ENCODE results near the gene TOM1L2. TPM values are rescaled to one million over a fixed set of nuclear protein-coding genes. Genes with fewer than 3 reads are reported as not detected.

The TOM1L2 gene
- total and polyA plus RNA-seq, 12 donors, result 46.4 to 331 (median 273) TPM

DNA sequence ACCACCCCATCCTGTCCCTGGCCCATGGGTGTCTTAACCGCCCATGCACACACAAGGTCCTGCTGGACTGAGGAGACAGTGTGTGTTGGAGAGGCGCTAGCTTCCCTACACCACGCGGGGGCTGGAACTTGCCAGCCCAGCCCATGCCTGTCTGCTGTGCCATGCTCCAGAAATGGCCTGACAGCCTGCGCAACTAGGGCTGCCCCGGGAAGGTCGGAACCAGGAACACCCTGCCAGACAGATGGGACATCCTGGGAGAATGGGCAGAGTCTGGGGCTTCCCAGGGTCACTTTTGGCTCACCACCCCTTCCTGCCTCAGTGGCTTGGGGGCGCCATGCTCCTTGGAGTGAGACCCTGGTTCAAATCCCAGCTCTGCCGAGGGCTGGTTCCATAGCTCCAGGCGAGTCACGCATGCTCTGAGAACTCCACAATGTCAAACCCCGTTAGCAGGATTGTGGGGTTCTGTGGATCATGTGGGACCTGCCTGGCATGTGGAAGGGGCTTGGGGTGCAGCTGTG, 171.6 kb downstream of the TOM1L2 start:
- DNase-seq, result no peak
- ATAC-seq, result peak in 5 of 8 donors; percentile 13 to 50 (median 23)
- Histone ChIP-seq H3K27me3 (no peaks in the 10 kb centered on the region), H3K4me3 (no peak overlapping the region), H3K9me3 (no peaks in the 10 kb centered on the region), H3K27ac (peak overlapping the region in 1 of 10 donors; percentile 5), H3K4me1 (peaks cover 0 to 29% (median 8%) of the 10 kb centered on the region in 9 donors), H3K36me3 (peaks cover 0 to 69% (median 12%) of the 10 kb centered on the region in 9 donors)
- intact Hi-C loops (cut with DNase I), result no loop called here
- WGBS, 2 donors, result 88 to 89% methylated on average over 12 of the region's 12 CpGs
- TF ChIP-seq, protein P1, sequence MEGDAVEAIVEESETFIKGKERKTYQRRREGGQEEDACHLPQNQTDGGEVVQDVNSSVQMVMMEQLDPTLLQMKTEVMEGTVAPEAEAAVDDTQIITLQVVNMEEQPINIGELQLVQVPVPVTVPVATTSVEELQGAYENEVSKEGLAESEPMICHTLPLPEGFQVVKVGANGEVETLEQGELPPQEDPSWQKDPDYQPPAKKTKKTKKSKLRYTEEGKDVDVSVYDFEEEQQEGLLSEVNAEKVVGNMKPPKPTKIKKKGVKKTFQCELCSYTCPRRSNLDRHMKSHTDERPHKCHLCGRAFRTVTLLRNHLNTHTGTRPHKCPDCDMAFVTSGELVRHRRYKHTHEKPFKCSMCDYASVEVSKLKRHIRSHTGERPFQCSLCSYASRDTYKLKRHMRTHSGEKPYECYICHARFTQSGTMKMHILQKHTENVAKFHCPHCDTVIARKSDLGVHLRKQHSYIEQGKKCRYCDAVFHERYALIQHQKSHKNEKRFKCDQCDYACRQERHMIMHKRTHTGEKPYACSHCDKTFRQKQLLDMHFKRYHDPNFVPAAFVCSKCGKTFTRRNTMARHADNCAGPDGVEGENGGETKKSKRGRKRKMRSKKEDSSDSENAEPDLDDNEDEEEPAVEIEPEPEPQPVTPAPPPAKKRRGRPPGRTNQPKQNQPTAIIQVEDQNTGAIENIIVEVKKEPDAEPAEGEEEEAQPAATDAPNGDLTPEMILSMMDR (IDR thresholded peaks at IDR 0.05), result no peak

DNA sequence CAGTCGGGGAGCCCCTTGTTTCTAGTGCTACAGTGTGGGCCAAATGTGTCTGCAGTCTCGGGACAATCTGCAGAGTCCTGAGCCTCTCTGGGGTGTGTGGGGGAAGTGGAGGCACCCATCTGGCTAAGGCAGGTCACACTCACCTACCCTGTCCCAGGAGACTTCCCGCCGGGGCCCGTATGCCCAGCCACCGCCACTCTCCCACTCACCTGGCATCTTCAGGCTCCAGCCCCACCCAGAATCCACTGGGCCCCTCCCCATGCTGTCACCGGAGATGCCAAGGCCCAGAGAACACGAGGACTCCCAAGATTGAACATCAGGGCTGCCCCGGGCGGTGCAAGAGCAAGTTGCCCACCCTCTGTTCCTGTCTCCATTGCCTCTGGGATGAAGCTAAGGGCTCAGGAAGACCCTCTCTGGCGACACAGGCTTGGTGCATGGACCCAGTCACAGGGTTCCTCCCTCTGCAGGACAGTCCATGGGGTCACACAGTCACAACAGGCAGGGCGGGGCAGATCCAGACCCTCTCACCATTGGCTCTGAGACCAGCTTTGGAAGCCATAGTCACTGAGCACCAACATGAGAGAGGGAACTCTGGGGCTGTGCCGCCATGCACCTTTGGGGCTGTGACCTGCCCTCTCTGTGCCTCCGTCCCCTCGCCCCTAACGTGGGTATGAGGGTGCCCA, 173.5 kb downstream of the TOM1L2 start:
- DNase-seq (no peak), ATAC-seq (no peak)
- Histone ChIP-seq H3K27me3 (no peaks in the 10 kb centered on the region), H3K4me3 (no peak overlapping the region), H3K27ac (no peak overlapping the region), H3K4me1 (peaks cover 0 to 33% (median 10%) of the 10 kb centered on the region in 9 donors), H3K36me3 (peaks cover 0 to 73% (median 19%) of the 10 kb centered on the region in 9 donors), H3K9me3 (no peaks in the 10 kb centered on the region)
- intact Hi-C loops (cut with DNase I), result loop anchor here in 1 of 10 donors (5.0 kb wide), 1 partner anchor 116 kb away; the partner anchor contains the start of gene RAI1
- 91 to 93% methylated on average over 16 of the region's 16 CpGs for WGBS, 2 donors
- TF ChIP-seq, protein P1 (IDR thresholded peaks at IDR 0.05), result no peak

GRCh38 chr17:17798010-17798556, 174.1 kb downstream of the TOM1L2 start:
- intact Hi-C loops (cut with DNase I), result loop anchor here in 1 of 10 donors (5.0 kb wide), 1 partner anchor 116 kb away; the partner anchor contains the start of gene RAI1
- H3K36me3 ChIP-seq, result peaks cover 0 to 72% (median 19%) of the 10 kb centered on the region in 9 donors
- TF ChIP-seq, protein P1 (IDR thresholded peaks at IDR 0.05), result no peak

GRCh38 chr17:17797119-17797809, 174.9 kb downstream of the TOM1L2 start:
- peak overlapping the region in 3 of 10 donors; percentile 9 to 19 (median 15) for H3K27ac ChIP-seq
- H3K9me3 ChIP-seq, result no peaks in the 10 kb centered on the region
- DNase-seq (no peak), ATAC-seq (peak in 4 of 8 donors; percentile 2 to 49 (median 25))
- 78 to 82% methylated on average over 30 of the region's 30 CpGs for WGBS, 2 donors
- H3K4me3 ChIP-seq, result no peak overlapping the region
- H3K4me1 ChIP-seq, result peaks cover 13 to 47% (median 24%) of the 10 kb centered on the region in 9 donors
- TF ChIP-seq, protein P1 (IDR thresholded peaks at IDR 0.05), result no peak
- H3K27me3 ChIP-seq, result no peaks in the 10 kb centered on the region
- intact Hi-C loops (cut with DNase I), result loop anchor here in 1 of 10 donors (5.0 kb wide), 1 partner anchor 115 kb away; the partner anchor contains the start of gene RAI1
- H3K36me3 ChIP-seq, result peaks cover 0 to 71% (median 19%) of the 10 kb centered on the region in 9 donors

More at GRCh38 chr17:17798010-17798556, 174.1 kb downstream of the TOM1L2 start:
- H3K27ac ChIP-seq, result no peak overlapping the region
- H3K4me3 ChIP-seq, result no peak overlapping the region
- peaks cover 5 to 39% (median 16%) of the 10 kb centered on the region in 9 donors for H3K4me1 ChIP-seq
- H3K27me3 ChIP-seq, result no peaks in the 10 kb centered on the region
- DNase-seq, result no peak
- ATAC-seq, result no peak
- WGBS, 2 donors, result 94 to 96% methylated on average over 25 of the region's 25 CpGs
- H3K9me3 ChIP-seq, result no peaks in the 10 kb centered on the region

All from heart right ventricle (tissue), 16 donors.